CD14-positive monocyte (primary cell): ENCODE data around the gene PDE11A. TPM values are rescaled to one million over a fixed set of nuclear protein-coding genes. Genes with fewer than 3 reads are reported as not detected.

Experiments used
- DNase-seq, 3 donors: peaks; one replicate each; pipeline ENCODE4 v3.0.0-alpha.2; 2011 to 2022
- H2AFZ ChIP-seq: 2 replicates; pipeline ENCODE4 v1.6.0; 2012; ENCODE audit warnings: mild to moderate bottlenecking, low read depth, low read length, inconsistent platforms; ENCODE audit not compliant: insufficient read depth, poor library complexity, severe bottlenecking
- H3K27ac ChIP-seq, 2 donors: 1 replicate in 1 of 2; 2 replicates in 1 of 2; pipeline ENCODE4 v1.5.1; 2012 to 2013; ENCODE audit warnings: low read length in 2 of 2, control low read depth in 1 of 2, inconsistent platforms in 1 of 2, low read depth in 1 of 2, mild to moderate bottlenecking in 1 of 2
- H3K27me3 ChIP-seq, 2 donors: one replicate each; pipeline versions ENCODE4 v1.6.0 to v1.6.1; 2011 to 2013; ENCODE audit warnings: low read length in 2 of 2; ENCODE audit not compliant: control insufficient read depth in 2 of 2, insufficient read depth in 2 of 2
- H3K36me3 ChIP-seq, 2 donors: replicated peaks in 1 of 2; 1 replicate in 1 of 2; 2 replicates in 1 of 2; pipeline versions ENCODE4 v1.5.1 to v1.6.1; 2012 to 2013; ENCODE audit warnings: low read length in 2 of 2, control low read depth in 1 of 2, inconsistent platforms in 1 of 2, mild to moderate bottlenecking in 1 of 2; ENCODE audit not compliant: insufficient read depth in 2 of 2, control insufficient read depth in 1 of 2
- H3K4me1 ChIP-seq, 2 donors: 1 replicate in 1 of 2; 2 replicates in 1 of 2; pipeline versions ENCODE4 v1.5.1 to v1.6.1; 2012 to 2013; ENCODE audit warnings: low read length in 2 of 2, control low read depth in 1 of 2, inconsistent platforms in 1 of 2, mild to moderate bottlenecking in 1 of 2, moderate library complexity in 1 of 2; ENCODE audit not compliant: insufficient read depth in 2 of 2, control insufficient read depth in 1 of 2
- H3K4me2 ChIP-seq: replicated peaks from 2 replicates; pipeline ENCODE3; 2012; ENCODE audit warnings: low read length, moderate library complexity, mild to moderate bottlenecking; ENCODE audit not compliant: poor library complexity, severe bottlenecking; ENCODE audit errors: extremely low read depth
- H3K4me3 ChIP-seq, 3 experiments: fragments of 200-600 bp in 1 of 3; sonication (generic) in 1 of 3; replicated peaks in 1 of 3; 1 replicate in 2 of 3; 2 replicates in 1 of 3; pipeline ENCODE4 v1.5.1; 2011 to 2013; ENCODE audit warnings: low read length in 3 of 3, mild to moderate bottlenecking in 3 of 3, control low read depth in 2 of 3, low read depth in 2 of 3, inconsistent platforms in 1 of 3, moderate library complexity in 1 of 3
- H3K79me2 ChIP-seq: 2 replicates; pipeline ENCODE4 v1.6.0; 2012; ENCODE audit warnings: mild to moderate bottlenecking, control low read depth, inconsistent platforms, low read length, moderate library complexity; ENCODE audit not compliant: insufficient read depth
- H3K9ac ChIP-seq: 2 replicates; pipeline ENCODE4 v1.6.0; 2017; ENCODE audit warnings: low read length, mild to moderate bottlenecking; ENCODE audit not compliant: insufficient read depth, poor library complexity, severe bottlenecking
- H3K9me3 ChIP-seq, 2 donors: replicated peaks in 1 of 2; 1 replicate in 1 of 2; 2 replicates in 1 of 2; pipeline versions ENCODE4 v1.5.1 to v1.6.1; 2012 to 2013; ENCODE audit warnings: low read length in 2 of 2, control low read depth in 1 of 2; ENCODE audit not compliant: control insufficient read depth in 1 of 2, insufficient read depth in 1 of 2
- H4K20me1 ChIP-seq: 2 replicates; pipeline ENCODE4 v1.6.0; 2012; ENCODE audit warnings: mild to moderate bottlenecking, low read length, control low read depth, moderate library complexity; ENCODE audit not compliant: insufficient read depth
- H3K27ac Mint-ChIP-seq, 7 donors: one replicate each; pipeline ENCODE4 v1.8.0; 2020; ENCODE audit warnings: mild to moderate bottlenecking in 7 of 7, mixed read lengths in 7 of 7, moderate library complexity in 6 of 7, inconsistent platforms in 2 of 7
- H3K27me3 Mint-ChIP-seq, 3 donors: one replicate each; pipeline ENCODE4 v1.8.0; 2021 to 2022; ENCODE audit warnings: low read depth in 3 of 3, mild to moderate bottlenecking in 3 of 3, mixed read lengths in 3 of 3, moderate library complexity in 3 of 3, inconsistent platforms in 1 of 3
- H3K36me3 Mint-ChIP-seq, 2 donors: one replicate each; pipeline ENCODE4 v1.8.0; 2020; ENCODE audit warnings: mixed read lengths in 2 of 2, inconsistent platforms in 1 of 2, mild to moderate bottlenecking in 1 of 2
- H3K4me1 Mint-ChIP-seq: one replicate; pipeline ENCODE4 v1.8.0; 2020; ENCODE audit warnings: mild to moderate bottlenecking, mixed read lengths
- H3K4me3 Mint-ChIP-seq, 2 donors: one replicate each; pipeline ENCODE4 v1.8.0; 2020; ENCODE audit warnings: mild to moderate bottlenecking in 2 of 2, mixed read lengths in 2 of 2, moderate library complexity in 1 of 2
- H3K9me3 Mint-ChIP-seq, 7 donors: one replicate each; pipeline ENCODE4 v1.8.0; 2020 to 2022; ENCODE audit warnings: mixed read lengths in 7 of 7, mild to moderate bottlenecking in 6 of 7, moderate library complexity in 6 of 7, inconsistent platforms in 2 of 7
- CTCF ChIP-seq: fragments of 200-600 bp; IDR thresholded peaks from one replicate; pipeline ENCODE4 v1.8.0; 2022; ENCODE audit warnings: antibody characterized with exemption, mild to moderate bottlenecking
- WGBS: methylation state at CpG from one replicate; pipeline ENCODE4 v1.1.5; 2013; ENCODE audit warnings: missing lambda C conversion rate; ENCODE audit not compliant: insufficient coverage; 5-methylcytosine and 5-hydroxymethylcytosine counted together
- intact Hi-C, 2 donors: fragments of 100-400 bp; cut with micrococcal nuclease; formaldehyde crosslinking; loops; one replicate each; pipeline versions ENCODE4 v1.15.0 to v1.15.1; 2023
- polyA plus RNA-seq, 3 donors: library from polyadenylated mRNA; depleted of rRNA in 1 of 3; unstranded in 2 of 3; stranded (reverse) in 1 of 3; fragments of 300-500 nt in 2 of 3; fragments of >200 nt in 1 of 3; fragmentation: Illumina TruSeq in 2 of 3; gene quantifications; 1 replicate in 2 of 3; 2 replicates in 1 of 3; pipeline ENCODE4 v1.2.3, GENCODE V29; 2012 to 2021

The PDE11A gene
- polyA plus RNA-seq, 3 donors: not detected

- Histone ChIP-seq H3K9ac (no peak overlapping the region), H3K36me3 (no peaks in the 10 kb centered on the region), H3K9me3 (no peaks in the 10 kb centered on the region), H3K4me3 (no peak overlapping the region), H3K27me3 (peaks cover 7 to 18% of the 10 kb centered on the region in 2 donors), H3K79me2 (no peaks in the 10 kb centered on the region), H3K27ac (no peak overlapping the region), H2AFZ (no peak overlapping the region), H3K4me2 (no peak overlapping the region), H3K4me1 (peaks cover 14 to 17% of the 10 kb centered on the region in 2 donors), H4K20me1 (no peaks in the 10 kb centered on the region)
- Mint-ChIP-seq H3K27me3 (peaks cover 19 to 31% (median 26%) of the 10 kb centered on the region in 3 donors), H3K4me3 (no peak overlapping the region), H3K4me1 (peaks cover 27% of the 10 kb centered on the region), H3K36me3 (no peaks in the 10 kb centered on the region), H3K27ac (no peak overlapping the region), H3K9me3 (peaks cover 0 to 5% (median 0%) of the 10 kb centered on the region in 7 donors)
- no CpG with 5 or more reads among the region's 2 CpGs for WGBS
- no peak for TF ChIP-seq CTCF
- intact Hi-C loops: no loop called here
- no peak for DNase-seq
These were observed 1.8 kb downstream of the PDE11A start for GRCh38 chr2:178070824-178071223.

GRCh38 chr2:178069551-178069950, 3.0 kb downstream of the PDE11A start:
- peaks cover 7 to 18% of the 10 kb centered on the region in 2 donors for H3K27me3 ChIP-seq
- intact Hi-C loops: no loop called here
- no peaks in the 10 kb centered on the region for H3K9me3 ChIP-seq
- no peak overlapping the region for H2AFZ ChIP-seq
- 67% methylated on average over 1 of the region's 1 CpG for WGBS
- H3K27me3 Mint-ChIP-seq: peaks cover 19 to 31% (median 26%) of the 10 kb centered on the region in 3 donors
- H3K4me2 ChIP-seq: no peak overlapping the region
- no peak overlapping the region for H3K4me3 Mint-ChIP-seq
- no peak overlapping the region for H3K9ac ChIP-seq
- no peak for DNase-seq
- no peak overlapping the region for H3K27ac Mint-ChIP-seq
- peaks cover 14 to 17% of the 10 kb centered on the region in 2 donors for H3K4me1 ChIP-seq
- H3K36me3 Mint-ChIP-seq: no peaks in the 10 kb centered on the region
- TF ChIP-seq CTCF: no peak
- H4K20me1 ChIP-seq: no peaks in the 10 kb centered on the region
- H3K4me3 ChIP-seq: no peak overlapping the region
- H3K4me1 Mint-ChIP-seq: peaks cover 24% of the 10 kb centered on the region
- H3K36me3 ChIP-seq: no peaks in the 10 kb centered on the region
- no peak overlapping the region for H3K27ac ChIP-seq
- no peaks in the 10 kb centered on the region for H3K79me2 ChIP-seq
- peaks cover 0 to 5% (median 0%) of the 10 kb centered on the region in 7 donors for H3K9me3 Mint-ChIP-seq
